ENCODE data around the gene PLPPR3.
A peak's percentile ranks its signal among the peaks of the same experiment; 100 is the strongest.

Gene PLPPR3

GRCh38 chr19:827710-828321, 6.1 kb upstream of the PLPPR3 start, which contains the start of gene AZU1:
Gene AZU1 (plus strand): TSS chr19:827837. CDS start chr19:827847, 10 bp downstream.
- no peak for TF ChIP-seq ZNF501 (tag by site-specific recombination; IDR thresholded peaks at IDR 0.05)
- no peak for TF ChIP-seq ZNF391 (tag by site-specific recombination; IDR thresholded peaks at IDR 0.05; ENCODE audit: borderline replicate concordance, low read depth)
- 0 out of 2 replicates have a peak, but pooled peaks have one; percentile 47 for TF ChIP-seq ZNF768 (tag by site-specific recombination; IDR thresholded peaks at IDR 0.05)
- ChIA-PET CTCF (interaction anchor here (0.8 kb wide), 1 partner anchor 58 kb away, joined by 3 read pairs; no protein-coding TSS in a partner anchor), POLR2A (interaction anchor here (0.6 kb wide), 1 partner anchor 23 kb away, joined by 4 read pairs; no protein-coding TSS in a partner anchor)
- H3K4me3 ChIP-seq (ENCODE audit: low read depth, low read length): no peak within 1 kb of the TSS
- H3K9me3 ChIP-seq (ENCODE audit: control insufficient read depth, insufficient read depth, low read depth, low read length): no peaks in the 10 kb centered on the region
- no peak within 1 kb of the TSS for H3K27ac ChIP-seq (ENCODE audit: extremely low read depth, low read depth, low read length)
- H3K36me3 ChIP-seq (ENCODE audit: control insufficient read depth in 2 of 2, insufficient read depth in 1 of 2, low read length in 2 of 2): no peaks in the 10 kb centered on the region
- no peaks in the 10 kb centered on the region for H3K4me1 ChIP-seq (ENCODE audit: control insufficient read depth, insufficient read depth, low read length)

GRCh38 chr19:827314-827709, 5.6 kb upstream of the PLPPR3 start:
- no peaks in the 10 kb centered on the region for H3K9me3 ChIP-seq (ENCODE audit: control insufficient read depth, insufficient read depth, low read depth, low read length)
- POLR2A ChIA-PET: interaction anchor here (1.1 to 1.2 kb wide), 2 partner anchors 27 to 54 kb away, joined by 4 read pairs; no protein-coding TSS in a partner anchor
- H3K4me1 ChIP-seq (ENCODE audit: control insufficient read depth, insufficient read depth, low read length): no peaks in the 10 kb centered on the region
- H3K27ac ChIP-seq (ENCODE audit: extremely low read depth, low read depth, low read length): no peak overlapping the region
- H3K36me3 ChIP-seq (ENCODE audit: control insufficient read depth in 2 of 2, insufficient read depth in 1 of 2, low read length in 2 of 2): no peaks in the 10 kb centered on the region
- TF ChIP-seq ZBTB6 (tag by site-specific recombination; IDR thresholded peaks at IDR 0.05): no peak
- TF ChIP-seq ZNF610 (tag by site-specific recombination; IDR thresholded peaks at IDR 0.05; ENCODE audit: borderline replicate concordance): no peak
- no peak for TF ChIP-seq ZNF768 (tag by site-specific recombination; IDR thresholded peaks at IDR 0.05)
- no peak for TF ChIP-seq ZNF16 (tag by site-specific recombination; IDR thresholded peaks at IDR 0.05; ENCODE audit: low read depth)
- no peak for TF ChIP-seq ZBTB21 (tag by site-specific recombination; IDR thresholded peaks at IDR 0.05)
- TF ChIP-seq ZNF571 (tag by site-specific recombination; IDR thresholded peaks at IDR 0.05): no peak
- CTCF ChIA-PET: interaction anchor here (0.8 kb wide), 1 partner anchor 58 kb away, joined by 3 read pairs; no protein-coding TSS in a partner anchor
- H3K4me3 ChIP-seq (ENCODE audit: low read depth, low read length): no peak overlapping the region

GRCh38 chr19:825897-826644, 4.3 kb upstream of the PLPPR3 start:
- no peaks in the 10 kb centered on the region for H3K36me3 ChIP-seq (ENCODE audit: control insufficient read depth in 2 of 2, insufficient read depth in 1 of 2, low read length in 2 of 2)
- POLR2A ChIA-PET: interaction anchor here (1.1 to 1.2 kb wide), 2 partner anchors 26 to 53 kb away, joined by 4 read pairs; no protein-coding TSS in a partner anchor
- no peak overlapping the region for H3K4me3 ChIP-seq (ENCODE audit: low read depth, low read length)
- no peaks in the 10 kb centered on the region for H3K4me1 ChIP-seq (ENCODE audit: control insufficient read depth, insufficient read depth, low read length)
- no peak overlapping the region for H3K27ac ChIP-seq (ENCODE audit: extremely low read depth, low read depth, low read length)
- no peaks in the 10 kb centered on the region for H3K9me3 ChIP-seq (ENCODE audit: control insufficient read depth, insufficient read depth, low read depth, low read length)
- CTCF ChIA-PET: interaction anchor here (0.7 to 1.5 kb wide), 3 partner anchors 12 to 81 kb away, joined by 3 to 6 read pairs (median 3); no protein-coding TSS in a partner anchor
- TF ChIP-seq ZNF121 (tag by site-specific recombination; IDR thresholded peaks at IDR 0.05): peak; percentile 56; the same call in 1 of the 2 replicates
- no peak for TF ChIP-seq ZNF555 (tag by site-specific recombination; conservative IDR thresholded peaks at IDR 0.05)
- no peak for TF ChIP-seq ZNF19 (tag by site-specific recombination; IDR thresholded peaks at IDR 0.05; ENCODE audit: low read depth)
- TF ChIP-seq ZNF112 (tag by site-specific recombination; IDR thresholded peaks at IDR 0.05): no peak
- TF ChIP-seq PRDM10 (tag by site-specific recombination; IDR thresholded peaks at IDR 0.05): 0 out of 2 replicates have a peak, but pooled peaks have one; percentile 45

All from HEK293 (cell line).